Inflammatory macrophage treated with lipopolysaccharide for 4 hours (primary cell): ENCODE measurements around the gene TPK1.

Experiments
- DNase-seq: peaks from one replicate; pipeline ENCODE4 v3.0.0-alpha.2; 2020

TPK1 gene

DNA sequence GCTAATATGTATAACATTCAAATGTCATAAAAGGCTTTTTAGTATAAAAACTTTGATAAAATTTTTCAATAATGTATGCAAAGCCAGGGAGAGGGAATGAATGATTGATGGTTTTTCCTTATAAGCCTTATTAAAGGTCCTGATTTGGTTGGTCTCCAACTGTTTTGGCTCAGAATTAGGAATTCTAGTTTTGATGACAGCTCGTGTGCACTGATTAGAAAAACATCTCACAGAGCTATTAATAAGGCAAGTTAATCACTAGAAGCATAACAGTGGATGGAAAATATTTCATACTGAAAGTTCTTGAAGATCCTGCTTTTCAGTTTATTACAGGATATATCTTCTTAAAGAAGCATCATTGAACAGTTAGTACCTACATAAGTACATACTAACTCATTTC lies 317.5 kb downstream of the TPK1 start:
- no peak for DNase-seq

DNA sequence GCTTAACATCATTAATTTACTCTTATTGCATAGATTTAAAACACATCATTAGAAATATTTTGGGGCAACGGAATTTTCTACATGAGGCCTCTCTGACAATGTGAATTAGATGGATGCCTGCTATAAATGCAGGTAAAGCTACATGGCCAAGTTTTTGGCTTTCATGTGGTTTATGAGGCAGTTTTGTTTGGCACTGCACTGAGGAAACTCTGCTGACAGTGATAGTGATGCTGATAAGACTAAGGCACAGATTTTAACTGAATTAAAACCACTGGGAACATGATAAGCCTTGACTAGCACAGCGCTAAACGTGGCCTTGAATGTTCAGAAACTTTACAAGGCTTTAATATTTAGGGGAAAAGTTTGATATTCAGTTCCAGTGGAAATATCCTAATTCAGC lies 318.1 kb downstream of the TPK1 start:
- no peak for DNase-seq

DNA sequence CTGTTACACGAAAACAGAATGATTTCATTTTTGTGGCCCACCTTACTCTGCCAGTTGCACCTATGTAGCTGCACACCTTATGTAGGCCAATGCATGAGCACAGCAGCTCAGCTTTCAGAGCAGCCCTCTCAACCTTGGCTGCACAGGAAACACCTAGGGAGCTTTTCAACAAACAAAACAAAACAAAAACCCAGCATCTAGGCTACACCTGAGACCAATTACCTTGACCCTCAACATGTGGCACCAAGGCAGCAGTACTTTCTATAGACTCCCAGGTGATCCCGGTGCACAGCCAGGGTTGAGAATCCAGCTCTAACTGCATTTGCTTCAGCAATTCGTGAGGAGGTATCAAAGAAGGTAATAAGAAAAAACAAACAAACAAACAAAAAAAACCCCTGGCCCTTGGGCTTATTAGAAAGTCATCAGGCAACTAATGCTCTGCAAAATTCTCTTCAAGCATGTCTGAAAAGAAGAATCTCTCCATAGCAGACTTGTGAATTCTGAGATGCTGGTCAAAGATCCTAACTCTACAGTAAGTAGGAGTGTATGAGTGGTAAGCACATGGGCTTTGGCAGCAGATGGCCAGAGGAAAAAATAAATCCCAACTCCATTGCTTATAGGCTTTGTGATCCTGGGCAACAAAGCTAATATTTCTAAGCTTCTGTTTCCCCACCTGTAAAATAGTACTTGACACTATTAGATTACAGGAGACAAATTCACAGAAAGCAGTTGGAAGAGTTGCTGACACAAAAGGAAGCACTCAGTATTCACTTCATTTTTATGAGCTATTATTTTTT lies 318.9 kb downstream of the TPK1 start:
- no peak for DNase-seq

DNA sequence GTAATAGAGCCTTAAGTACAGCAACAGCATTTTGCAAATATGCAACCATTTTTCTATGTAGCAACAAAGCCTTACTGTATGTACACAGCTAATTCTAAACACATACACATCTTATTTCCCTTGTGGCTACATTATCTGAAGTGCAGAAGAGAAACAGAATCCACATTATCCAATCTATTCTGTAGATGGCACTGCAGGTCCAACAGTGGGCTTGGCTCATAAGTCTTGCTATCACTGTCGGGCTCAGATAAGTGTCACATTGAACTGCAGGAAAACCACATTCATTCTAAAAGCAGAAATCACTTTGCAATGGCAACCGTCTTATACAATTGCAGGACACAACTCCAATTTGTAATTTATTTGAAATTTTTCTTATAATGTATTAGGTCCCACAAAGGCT lies 322.5 kb downstream of the TPK1 start:
- DNase-seq, result peak; percentile 11

DNA sequence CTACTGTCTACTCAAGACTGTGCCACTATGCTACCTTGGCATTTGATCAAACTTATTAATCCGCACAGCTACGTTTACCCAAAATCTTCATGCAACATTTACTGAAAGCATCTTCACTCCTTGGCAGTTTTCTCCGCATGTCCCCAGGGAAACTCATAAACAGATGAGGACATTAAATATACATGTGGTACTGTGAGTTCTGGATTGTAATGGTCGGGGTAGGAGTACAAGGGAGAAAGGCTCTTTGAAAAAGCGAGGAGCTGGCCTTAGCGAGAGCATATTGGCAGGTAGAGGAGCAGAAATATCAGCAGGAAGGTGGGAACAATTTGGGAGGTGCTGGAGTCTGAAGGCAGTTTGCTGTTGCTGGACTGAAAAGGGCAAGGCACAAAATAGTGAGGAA lies 325.2 kb downstream of the TPK1 start:
- no peak for DNase-seq

DNA sequence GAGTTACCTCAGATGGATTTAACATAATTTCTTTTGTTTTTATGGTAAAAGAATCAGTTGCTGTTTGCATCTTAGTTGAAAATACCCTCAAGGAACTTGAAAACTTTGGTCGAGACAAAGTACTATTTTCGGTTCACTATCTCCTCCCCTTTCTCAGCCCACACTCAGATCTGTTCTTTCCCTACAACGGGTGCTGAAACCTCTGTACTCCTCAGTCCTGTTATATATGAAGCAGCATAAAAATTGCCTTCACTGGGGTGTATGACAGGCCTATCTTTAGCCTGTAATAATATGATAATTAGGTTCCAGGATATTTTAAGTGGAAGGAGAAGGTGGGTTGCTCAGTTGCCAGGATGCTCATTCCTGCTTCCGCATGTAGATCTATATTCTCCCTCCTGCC lies 327.2 kb downstream of the TPK1 start:
- DNase-seq, result no peak

DNA sequence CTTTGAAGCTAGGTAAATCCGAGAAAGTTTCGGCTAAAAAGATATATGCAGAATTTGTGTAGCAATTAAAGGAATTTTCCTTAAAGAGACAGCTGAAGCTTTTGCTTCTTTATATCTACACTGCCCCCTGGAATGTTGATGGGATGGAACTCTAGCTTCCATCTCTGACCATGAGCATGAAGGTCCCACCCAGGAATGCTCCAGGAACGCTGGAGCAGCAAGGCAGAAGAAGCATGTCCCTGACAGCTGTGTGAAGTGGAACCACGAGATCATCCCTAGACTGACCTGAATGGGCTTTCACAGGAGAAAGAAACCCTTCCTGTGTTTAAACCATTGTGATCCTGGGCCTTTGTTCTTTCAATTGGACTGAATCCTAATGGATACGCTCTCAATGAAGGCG lies 332.6 kb downstream of the TPK1 start:
- no peak for DNase-seq

DNA sequence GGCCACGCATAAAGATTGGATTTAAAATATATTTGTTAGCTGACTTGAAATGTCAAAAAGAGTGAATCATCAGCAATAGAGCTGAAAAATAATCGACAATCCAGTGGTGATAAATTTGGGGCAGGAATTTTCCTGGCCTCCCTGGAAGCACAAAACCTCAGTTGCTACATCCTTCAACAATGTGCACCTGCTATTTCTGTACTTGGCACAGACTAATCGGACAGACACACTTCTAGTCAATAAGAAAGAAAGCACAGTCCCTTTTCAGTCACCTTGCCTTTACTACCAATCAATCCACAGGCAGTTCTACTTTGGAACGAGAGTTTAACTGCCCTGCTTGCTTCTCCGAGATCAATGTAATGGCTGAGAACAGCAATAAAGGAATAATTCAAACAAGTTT lies 335.6 kb downstream of the TPK1 start:
- no peak for DNase-seq

DNA sequence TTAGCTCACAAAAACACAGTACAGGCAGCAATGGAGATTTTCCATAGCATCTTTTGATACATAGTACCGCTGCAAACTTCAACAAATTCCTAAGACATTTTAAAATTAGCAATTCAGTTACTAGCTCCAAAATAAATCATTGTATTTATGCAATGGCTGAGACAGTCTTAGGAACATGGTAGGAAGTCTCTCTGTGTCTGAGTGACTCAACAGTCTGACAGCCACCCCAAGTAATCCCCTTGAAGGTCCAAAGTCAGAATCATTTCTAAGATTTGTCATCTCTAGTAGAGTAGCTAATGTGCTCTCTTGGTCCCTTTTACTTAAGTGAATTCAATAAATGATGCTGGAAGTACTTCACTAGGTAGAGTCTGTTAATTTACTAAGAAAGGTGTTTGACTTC lies 338.6 kb downstream of the TPK1 start:
- no peak for DNase-seq

DNA sequence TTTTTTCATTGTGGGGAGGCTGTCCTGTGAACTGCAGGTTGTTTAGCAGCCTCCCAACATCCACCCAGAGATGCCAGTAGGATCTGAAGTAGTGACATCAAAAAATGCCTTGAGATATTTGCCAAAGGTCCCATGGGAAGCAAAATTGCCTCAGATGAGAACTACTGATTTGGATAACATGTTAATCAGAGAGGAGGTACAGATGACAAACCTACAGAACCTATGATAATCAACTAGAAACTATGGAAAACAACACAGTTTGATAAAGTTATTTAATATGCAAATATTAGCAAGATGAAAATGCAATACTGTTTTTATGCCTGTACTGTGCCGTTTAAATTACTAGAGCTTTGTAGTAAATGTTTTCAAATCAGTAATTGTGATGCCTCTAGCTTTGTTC lies 341.5 kb downstream of the TPK1 start:
- no peak for DNase-seq

DNA sequence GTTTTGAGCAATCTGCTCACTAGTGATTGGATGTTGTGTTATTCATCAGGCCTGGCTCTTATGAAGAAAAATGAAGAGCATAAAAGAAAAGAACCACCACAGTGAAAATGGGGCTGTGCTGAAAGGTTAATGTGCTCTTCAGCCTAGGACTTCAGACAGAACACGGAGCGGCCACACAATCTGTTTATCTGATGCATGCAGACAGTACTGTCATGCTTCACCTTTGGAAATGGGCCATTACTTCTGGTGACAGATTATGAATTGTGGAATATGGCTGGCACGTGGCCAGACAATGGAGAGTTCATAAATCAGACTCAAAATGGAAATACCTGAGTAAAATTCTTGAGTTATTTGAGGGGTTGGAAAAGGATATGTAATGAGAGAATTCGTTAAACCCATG lies 346.3 kb downstream of the TPK1 start:
- no peak for DNase-seq

DNA sequence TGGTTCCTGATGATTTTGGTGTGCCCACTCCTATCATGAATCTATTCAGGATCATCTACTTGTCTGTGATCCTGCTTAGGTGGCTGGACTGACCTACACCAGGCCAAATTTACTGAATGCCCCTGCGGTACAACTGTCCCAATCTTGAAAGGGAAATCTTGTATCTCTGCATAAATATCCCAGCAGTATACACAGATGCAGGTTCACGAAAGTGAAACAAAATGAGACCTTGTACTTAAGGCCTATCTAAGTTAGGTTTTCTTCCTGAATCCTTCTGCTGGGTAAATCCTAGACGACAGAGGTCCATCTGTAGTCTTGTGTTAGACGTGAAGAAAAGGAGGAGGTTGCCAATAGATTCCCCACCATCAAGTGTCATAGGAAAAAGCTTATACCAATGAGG lies 346.9 kb downstream of the TPK1 start:
- no peak for DNase-seq

DNA sequence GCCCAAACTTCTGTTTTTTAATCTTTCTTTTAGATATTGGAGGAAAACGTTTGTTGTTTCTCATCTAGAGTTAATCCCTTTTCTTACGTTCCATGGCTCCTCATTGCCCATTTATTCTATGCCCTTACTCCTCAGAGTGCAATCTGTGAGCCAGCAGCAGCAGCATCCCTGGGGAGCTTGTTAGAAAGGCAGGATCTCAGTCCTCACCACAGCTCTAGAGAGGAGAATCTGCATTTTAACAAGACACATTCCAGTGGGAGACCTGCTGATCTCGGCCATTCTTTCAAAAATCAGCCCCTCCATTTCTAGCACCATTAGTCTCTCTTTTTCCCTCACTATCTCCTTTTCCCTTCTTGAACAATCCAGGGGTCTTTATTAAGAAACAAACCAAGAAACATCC lies 348.0 kb downstream of the TPK1 start:
- DNase-seq, result no peak

DNA sequence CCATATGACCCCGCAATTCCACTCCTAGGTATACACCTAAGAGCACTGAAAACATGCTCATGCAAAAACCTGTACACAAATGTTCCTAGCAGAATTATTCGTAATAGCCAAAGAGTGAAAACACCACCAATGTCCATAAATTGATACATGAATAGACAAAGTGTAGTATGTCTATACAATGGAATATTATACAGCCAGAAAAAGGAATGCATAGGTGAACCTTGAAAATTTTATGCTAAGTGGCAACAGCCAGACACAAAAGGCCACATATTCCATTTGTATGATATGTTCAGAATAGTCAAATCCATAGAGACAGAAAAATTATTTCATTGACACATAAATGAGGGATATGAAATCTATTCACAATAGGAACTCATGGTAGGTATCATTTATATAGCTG lies 351.4 kb downstream of the TPK1 start:
- no peak for DNase-seq

DNA sequence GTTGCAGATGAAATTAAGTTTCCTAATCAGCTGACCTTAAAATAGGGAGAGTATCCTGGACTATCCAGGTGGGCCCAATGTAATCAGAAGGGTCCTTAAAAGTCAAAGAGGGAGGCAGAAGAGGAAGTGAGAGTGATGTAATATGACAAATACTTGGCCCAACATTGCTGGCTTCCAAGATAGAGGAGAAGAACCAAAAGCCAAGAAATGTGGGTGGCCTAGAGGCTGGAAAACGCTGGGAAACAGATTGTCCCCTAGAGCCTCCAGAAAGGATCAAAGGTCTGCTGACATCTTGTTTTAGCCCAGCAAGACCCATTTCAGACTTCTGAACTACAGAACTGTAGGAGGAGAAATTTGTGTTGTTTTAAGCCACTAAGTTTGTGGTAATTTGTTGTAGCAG lies 352.7 kb downstream of the TPK1 start:
- DNase-seq, result no peak

DNA sequence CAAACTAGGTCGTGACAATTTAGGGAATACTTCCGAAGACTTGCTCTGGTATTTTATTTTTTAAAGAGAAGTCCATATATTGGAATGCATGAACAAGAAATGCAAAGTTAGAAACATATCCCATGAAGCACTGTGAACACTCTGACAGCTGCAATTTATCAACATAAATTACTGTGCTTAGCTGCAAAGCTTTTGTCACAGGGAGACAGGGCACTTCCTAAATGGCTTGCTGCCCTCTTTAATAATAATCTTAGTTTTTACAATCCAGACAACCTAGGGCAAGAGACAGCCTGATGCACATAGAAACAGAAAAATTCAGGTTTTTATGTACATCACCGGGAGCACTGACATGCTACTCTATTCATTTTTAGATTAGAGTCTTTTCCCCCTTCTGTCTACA lies 354.0 kb downstream of the TPK1 start:
- no peak for DNase-seq

DNA sequence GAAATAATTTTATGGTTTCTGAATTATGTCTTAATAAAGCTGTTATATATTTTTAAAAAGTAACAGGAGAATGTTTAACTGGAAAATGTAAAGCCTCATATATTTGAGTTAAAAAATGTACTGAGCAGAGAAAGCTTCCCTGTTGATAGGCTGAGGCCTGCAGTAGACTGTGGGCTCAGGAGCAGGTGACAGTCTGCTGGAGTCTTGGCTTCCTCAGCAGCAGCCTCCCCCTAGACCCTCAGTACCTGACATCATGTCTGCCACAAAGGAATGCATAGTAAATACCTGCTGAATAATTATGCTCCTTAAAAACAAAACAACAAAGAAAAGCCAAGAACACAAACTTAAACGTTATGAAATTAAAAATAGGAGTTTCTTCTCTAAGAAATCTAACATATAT lies 358.5 kb downstream of the TPK1 start:
- no peak for DNase-seq

DNA sequence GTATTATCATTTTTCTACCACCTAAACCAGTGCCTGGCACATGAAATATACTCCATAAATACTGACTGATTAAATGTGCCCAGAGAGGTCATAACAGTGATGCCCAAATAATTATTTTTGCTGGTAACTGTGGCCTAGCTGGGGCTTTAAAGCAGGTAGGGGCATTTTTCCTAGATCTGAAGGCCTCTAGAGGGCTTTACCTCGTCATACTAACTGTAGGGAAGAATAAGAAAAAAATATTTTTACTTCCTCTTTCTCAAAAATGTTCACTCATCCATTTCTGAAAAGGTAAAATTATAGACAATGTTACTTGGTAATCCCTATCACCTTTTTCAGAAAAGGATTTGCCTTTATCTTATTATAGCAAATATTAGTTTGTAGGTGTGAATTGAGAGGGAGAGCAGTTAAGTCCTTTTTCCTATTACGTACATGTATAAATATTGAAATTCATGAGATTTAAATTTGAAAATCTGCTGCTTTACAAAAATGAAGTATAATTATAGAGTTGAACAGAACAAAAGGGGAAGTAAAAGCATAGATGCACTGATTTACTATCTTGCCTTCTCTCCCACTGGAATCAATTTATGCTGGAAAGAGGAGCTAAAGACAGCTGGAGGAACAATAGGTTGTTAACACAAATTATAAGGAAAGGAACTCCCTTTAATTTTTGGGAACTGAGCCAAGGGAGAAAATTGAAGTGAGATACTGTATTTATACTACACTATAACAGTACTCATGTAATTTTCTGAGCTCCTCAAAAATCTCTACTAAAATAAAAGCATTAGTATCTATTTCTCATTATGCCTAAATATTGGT lies 360.8 kb downstream of the TPK1 start:
- no peak for DNase-seq

DNA sequence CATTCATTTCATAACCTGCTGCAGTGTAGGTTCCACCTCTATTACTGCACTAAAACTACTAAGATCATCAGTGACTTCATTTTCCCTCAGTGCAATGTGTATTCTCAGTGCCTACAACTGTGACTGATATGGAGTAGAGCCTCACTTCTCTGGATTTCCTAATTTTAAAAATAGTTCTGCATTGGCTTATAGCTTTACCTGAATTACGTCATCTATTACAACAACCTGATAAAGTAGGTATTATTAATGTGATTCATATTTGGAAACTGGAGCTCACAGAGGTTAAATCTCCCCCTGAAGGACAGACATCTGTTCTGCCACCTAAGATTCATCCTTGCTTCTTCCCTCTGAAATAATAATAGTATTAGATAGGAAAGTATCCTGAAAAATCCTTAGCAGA lies 361.5 kb downstream of the TPK1 start:
- no peak for DNase-seq

DNA sequence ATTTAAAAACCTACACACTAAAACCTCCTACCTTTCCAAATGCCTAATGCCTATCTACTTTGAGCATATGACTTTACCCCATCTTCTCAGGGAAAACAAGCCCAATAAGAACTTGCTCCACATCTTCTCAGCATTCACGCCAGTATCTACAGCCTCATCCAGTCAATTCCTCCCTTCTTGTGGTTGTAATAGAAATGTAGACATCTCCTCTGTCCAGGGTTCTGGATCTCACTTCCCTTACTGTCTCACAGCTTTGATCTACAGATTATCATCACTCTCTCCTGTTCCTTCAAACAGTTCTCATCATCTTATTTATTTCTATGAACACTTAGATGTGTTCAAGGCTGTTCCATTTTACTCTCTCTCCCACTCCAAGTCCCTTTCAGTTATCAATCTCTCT lies 361.9 kb downstream of the TPK1 start:
- no peak for DNase-seq

DNA sequence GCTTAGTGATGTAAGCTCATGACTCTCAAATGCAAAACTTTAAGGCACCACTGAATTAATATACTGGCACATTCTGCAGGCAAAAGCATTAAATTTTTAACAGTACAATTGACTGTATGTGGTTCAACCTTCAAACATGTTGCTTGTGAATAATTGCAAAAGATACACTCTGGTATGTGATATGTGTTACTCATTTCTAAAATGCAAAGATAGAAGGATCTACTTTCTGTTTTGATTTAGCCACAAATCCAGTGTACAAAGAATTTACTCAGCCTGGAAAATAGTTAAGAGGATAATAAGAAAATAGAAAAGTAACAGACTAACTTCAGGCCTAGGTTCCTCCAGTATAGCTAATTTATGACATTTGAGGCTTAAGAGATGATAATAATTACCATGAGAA lies 365.8 kb downstream of the TPK1 start:
- no peak for DNase-seq

DNA sequence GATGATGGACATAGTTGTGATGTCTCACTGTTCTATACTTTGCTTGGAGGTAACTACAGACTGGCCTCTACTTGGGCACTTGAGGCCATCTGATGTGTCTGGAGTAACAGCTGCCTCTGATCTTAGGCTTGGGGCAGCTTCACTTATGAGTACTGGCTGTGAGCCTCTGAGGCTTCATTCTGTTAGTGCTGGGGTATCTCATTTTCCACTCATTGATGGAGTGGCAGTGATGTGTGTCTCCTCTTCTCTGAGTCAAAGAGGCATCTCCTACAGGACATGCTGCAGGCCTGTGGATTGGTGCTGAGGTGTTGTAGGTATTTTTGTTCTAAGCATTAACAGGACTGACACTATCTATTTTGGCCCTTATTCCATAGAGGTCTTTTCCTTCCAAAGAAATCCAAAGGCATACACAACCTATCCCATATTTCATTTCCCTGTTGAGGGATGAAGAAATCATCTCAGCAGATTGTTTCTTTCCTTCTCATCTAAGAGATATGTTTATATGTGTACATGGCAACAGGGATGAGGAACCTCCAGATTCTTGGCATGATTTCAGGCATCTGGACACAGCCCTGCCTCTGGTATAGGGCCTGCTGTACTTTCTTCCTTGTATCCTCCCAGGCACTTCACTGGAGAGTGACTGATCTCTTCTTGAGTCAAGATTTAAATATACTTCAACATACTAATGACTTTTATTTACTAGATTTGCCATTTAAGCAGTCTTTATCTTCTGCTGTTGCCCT lies 366.7 kb downstream of the TPK1 start:
- no peak for DNase-seq

DNA sequence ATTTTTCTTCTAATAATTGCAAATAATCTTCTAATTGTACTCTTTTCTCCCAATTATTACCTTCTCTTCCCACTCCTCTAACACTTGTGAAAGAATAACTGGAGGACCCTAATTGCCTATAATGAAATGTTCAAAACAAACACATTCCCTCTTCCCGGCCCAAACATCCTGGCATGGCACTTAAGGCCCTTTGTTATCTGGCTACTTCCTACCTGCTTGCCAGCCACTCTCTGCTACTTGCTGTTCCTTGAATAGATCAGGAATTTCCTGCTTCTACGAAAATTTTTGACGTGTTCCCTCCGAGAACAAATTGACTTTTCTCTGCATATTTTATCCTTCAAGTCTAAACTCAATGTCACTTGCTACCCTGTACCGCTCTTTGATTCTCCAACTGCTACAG lies 376.2 kb downstream of the TPK1 start:
- no peak for DNase-seq

DNA sequence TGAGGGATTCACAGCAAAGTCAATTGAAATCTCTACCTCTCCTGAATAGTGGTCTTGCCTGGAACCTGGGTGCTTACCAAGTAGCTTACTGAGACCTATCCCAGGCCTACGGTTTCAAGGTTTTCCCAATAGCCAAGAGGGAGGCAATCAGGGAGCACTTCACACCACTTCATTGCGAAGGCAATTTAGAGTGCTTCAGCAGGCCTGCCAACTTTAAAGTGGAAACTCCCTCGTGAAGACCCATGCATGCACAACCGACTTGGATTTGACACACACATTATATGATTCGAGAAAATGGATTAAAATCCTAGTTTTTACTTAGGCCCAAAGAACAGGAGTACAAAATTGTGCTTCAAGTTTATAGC lies 380.8 kb downstream of the TPK1 start:
- DNase-seq, result no peak
